HG02763 (cell line): ENCODE results near the gene CLIC1.

Experiments
- ATAC-seq: cut with Tn5 transposase; IDR thresholded peaks from one replicate; pipeline ENCODE4 v1.9.1; 2021; ENCODE audit warnings: mild to moderate bottlenecking, moderate library complexity; ENCODE audit not compliant: unreplicated experiment

CLIC1 gene

GRCh38 chr6:31769684-31770371 lies 33.5 kb upstream of the CLIC1 start:
- peak; percentile 53 for ATAC-seq

GRCh38 chr6:31768363-31769257 lies 32.3 kb upstream of the CLIC1 start:
- no peak for ATAC-seq

- no peak for ATAC-seq
These were observed 30.8 kb upstream of the CLIC1 start for GRCh38 chr6:31767096-31767645.

GRCh38 chr6:31765910-31766794 lies 29.8 kb upstream of the CLIC1 start:
- ATAC-seq: no peak

GRCh38 chr6:31765559-31765909 lies 29.2 kb upstream of the CLIC1 start:
- no peak for ATAC-seq

GRCh38 chr6:31764198-31764597 lies 27.9 kb upstream of the CLIC1 start:
- ATAC-seq: no peak

- no peak for ATAC-seq
These were observed 27.2 kb upstream of the CLIC1 start for GRCh38 chr6:31763619-31763940.

- no peak for ATAC-seq
These were observed 26.7 kb upstream of the CLIC1 start for GRCh38 chr6:31762878-31763618.

- ATAC-seq: no peak
These were observed 26.0 kb upstream of the CLIC1 start, which contains the start of gene SAPCD1 for GRCh38 chr6:31762356-31762755. Gene SAPCD1, plus strand, starts transcription at chr6:31762656. Its CDS starts 399 bp downstream, at chr6:31763055.

- no peak for ATAC-seq
These were observed 25.0 kb upstream of the CLIC1 start for GRCh38 chr6:31761343-31761742.

GRCh38 chr6:31760790-31761189 lies 24.5 kb upstream of the CLIC1 start:
- ATAC-seq: no peak

- no peak for ATAC-seq
These were observed 22.0 kb upstream of the CLIC1 start for GRCh38 chr6:31758281-31758680.

GRCh38 chr6:31752739-31753319 lies 16.5 kb upstream of the CLIC1 start:
- no peak for ATAC-seq

GRCh38 chr6:31750411-31751022 lies 14.2 kb upstream of the CLIC1 start:
- ATAC-seq: no peak

- no peak for ATAC-seq
These were observed 13.1 kb upstream of the CLIC1 start for GRCh38 chr6:31749301-31750036.

- ATAC-seq: no peak
These were observed 8.1 kb upstream of the CLIC1 start for GRCh38 chr6:31744422-31744821.

- no peak for ATAC-seq
These were observed 6.6 kb upstream of the CLIC1 start for GRCh38 chr6:31742894-31743293.

- ATAC-seq: no peak
These were observed 5.5 kb upstream of the CLIC1 start for GRCh38 chr6:31741815-31742214.
